ENCODE measurements around the gene CRYBG3. TPM values are rescaled to one million over a fixed set of nuclear protein-coding genes. Genes with fewer than 3 reads are reported as not detected.

Gene CRYBG3
- total RNA-seq, 1 experiment from 2014 or later, result 5.9 TPM

GRCh38 chr3:97862582-97862981 is 40.8 kb downstream of the CRYBG3 start:
- H3K27ac Mint-ChIP-seq, result no peak overlapping the region
- no peaks in the 10 kb centered on the region for H3K9me3 Mint-ChIP-seq

More at GRCh38 chr3:97862582-97862981, 40.8 kb downstream of the CRYBG3 start:
- H2BK20ac ChIP-seq (ENCODE audit: low read depth, low read length, poor library complexity, severe bottlenecking), result no peak overlapping the region
- H3T11ph ChIP-seq (ENCODE audit: low read length), result no peak overlapping the region
- H2BK12ac ChIP-seq (ENCODE audit: insufficient read length, low read depth, low read length), result no peak overlapping the region
- no peaks in the 10 kb centered on the region; a peak in 1 of 7 replicates for H3K36me3 Mint-ChIP-seq (ENCODE audit: insufficient read depth in 1 of 3, low read depth in 3 of 3)
- H3K79me1 ChIP-seq (ENCODE audit: insufficient read depth, low read depth, low read length, poor library complexity, severe bottlenecking), result no peaks in the 10 kb centered on the region
- no peak overlapping the region for H4K5ac ChIP-seq (ENCODE audit: insufficient read length, low read depth, low read length)
- no peaks in the 10 kb centered on the region for H3K9me3 ChIP-seq (ENCODE audit: control insufficient read depth, low read depth, low read length)
- no peak overlapping the region for H2AFZ ChIP-seq (ENCODE audit: low read length)
- no peak overlapping the region for H2BK15ac ChIP-seq (ENCODE audit: low read depth, low read length)
- H2AK5ac ChIP-seq (ENCODE audit: insufficient read length, low read length), result no peak overlapping the region
- no peak overlapping the region for H2BK120ac ChIP-seq (ENCODE audit: low read depth, low read length, poor library complexity, severe bottlenecking)
- no peak overlapping the region for H3K4me3 Mint-ChIP-seq
- H2BK5ac ChIP-seq (ENCODE audit: insufficient read length, low read length), result no peak overlapping the region
- H3K4me1 ChIP-seq (ENCODE audit: insufficient read depth, low read length), result no peaks in the 10 kb centered on the region
- no peak overlapping the region for H3K4ac ChIP-seq (ENCODE audit: low read depth, low read length)
- peaks cover 2% of the 10 kb centered on the region; the same call in 1 of the 2 replicates for H3K79me2 ChIP-seq (ENCODE audit: insufficient read depth, low read length)
- H4K8ac ChIP-seq (replicated peaks; ENCODE audit: insufficient read length, low read depth, low read length), result no peak overlapping the region
- H3K27me3 Mint-ChIP-seq (ENCODE audit: low read depth), result no peaks in the 10 kb centered on the region
- TF ChIP-seq, protein P1, sequence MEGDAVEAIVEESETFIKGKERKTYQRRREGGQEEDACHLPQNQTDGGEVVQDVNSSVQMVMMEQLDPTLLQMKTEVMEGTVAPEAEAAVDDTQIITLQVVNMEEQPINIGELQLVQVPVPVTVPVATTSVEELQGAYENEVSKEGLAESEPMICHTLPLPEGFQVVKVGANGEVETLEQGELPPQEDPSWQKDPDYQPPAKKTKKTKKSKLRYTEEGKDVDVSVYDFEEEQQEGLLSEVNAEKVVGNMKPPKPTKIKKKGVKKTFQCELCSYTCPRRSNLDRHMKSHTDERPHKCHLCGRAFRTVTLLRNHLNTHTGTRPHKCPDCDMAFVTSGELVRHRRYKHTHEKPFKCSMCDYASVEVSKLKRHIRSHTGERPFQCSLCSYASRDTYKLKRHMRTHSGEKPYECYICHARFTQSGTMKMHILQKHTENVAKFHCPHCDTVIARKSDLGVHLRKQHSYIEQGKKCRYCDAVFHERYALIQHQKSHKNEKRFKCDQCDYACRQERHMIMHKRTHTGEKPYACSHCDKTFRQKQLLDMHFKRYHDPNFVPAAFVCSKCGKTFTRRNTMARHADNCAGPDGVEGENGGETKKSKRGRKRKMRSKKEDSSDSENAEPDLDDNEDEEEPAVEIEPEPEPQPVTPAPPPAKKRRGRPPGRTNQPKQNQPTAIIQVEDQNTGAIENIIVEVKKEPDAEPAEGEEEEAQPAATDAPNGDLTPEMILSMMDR (conservative IDR thresholded peaks at IDR 0.05), result no peak
- no peak for DNase-seq
- no peak overlapping the region for H3K9ac ChIP-seq (ENCODE audit: extremely low read depth, insufficient read length, low read length)
- no peaks in the 10 kb centered on the region for H3K23me2 ChIP-seq (ENCODE audit: insufficient read length, low read depth, low read length, poor library complexity, severe bottlenecking)
- H4K20me1 ChIP-seq (ENCODE audit: control insufficient read depth, insufficient read depth, insufficient read length), result no peaks in the 10 kb centered on the region
- no peak overlapping the region for H4K91ac ChIP-seq (ENCODE audit: insufficient read length, low read depth, low read length)
- no peak overlapping the region for H3K14ac ChIP-seq (ENCODE audit: insufficient read depth, low read length)
- no peak overlapping the region for H3K18ac ChIP-seq (ENCODE audit: insufficient read length, low read depth, low read length)
- WGBS (ENCODE audit: extremely low coverage, insufficient read length, low lambda C conversion rate), result no CpG with 5 or more reads among the region's 1 CpG
- peaks cover 2 to 3% of the 10 kb centered on the region in 2 experiments; a peak in 2 of 4 replicates for H3K4me1 Mint-ChIP-seq
- H3K27me3 ChIP-seq (ENCODE audit: insufficient read depth, low read length), result no peaks in the 10 kb centered on the region
- no peak overlapping the region for H3K27ac ChIP-seq (ENCODE audit: insufficient read length, low read depth, low read length)
- no peak overlapping the region for H3K23ac ChIP-seq (ENCODE audit: insufficient read length, low read depth, low read length)
- H3K56ac ChIP-seq (ENCODE audit: insufficient read length, low read depth, low read length), result no peak overlapping the region
- H3K4me2 ChIP-seq (ENCODE audit: insufficient read depth, insufficient read length, low read length), result no peak overlapping the region

Measured in H9 (cell line).